ENCODE data around the gene PCSK5.

Gene PCSK5

DNA sequence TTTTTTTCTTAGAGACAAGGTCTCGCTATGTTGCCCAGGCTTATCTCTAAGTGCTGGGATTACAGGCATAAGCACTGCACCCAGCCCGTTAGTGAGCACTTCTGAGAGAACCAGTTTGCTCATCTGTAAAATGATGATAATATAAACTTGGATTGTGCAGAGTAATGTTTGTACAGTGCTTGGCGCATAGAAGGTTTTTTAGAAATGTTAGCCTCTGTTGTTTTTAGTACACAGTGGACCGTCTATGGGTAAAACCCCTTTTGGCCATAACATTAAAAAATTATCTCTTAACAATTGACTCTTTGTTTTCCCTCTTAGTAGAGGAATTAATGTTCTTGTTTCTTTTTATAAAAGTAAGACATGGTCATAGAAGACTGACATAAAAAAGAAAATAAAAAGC, 202.1 kb downstream of the PCSK5 start:
- DNase-seq, result no peak

DNA sequence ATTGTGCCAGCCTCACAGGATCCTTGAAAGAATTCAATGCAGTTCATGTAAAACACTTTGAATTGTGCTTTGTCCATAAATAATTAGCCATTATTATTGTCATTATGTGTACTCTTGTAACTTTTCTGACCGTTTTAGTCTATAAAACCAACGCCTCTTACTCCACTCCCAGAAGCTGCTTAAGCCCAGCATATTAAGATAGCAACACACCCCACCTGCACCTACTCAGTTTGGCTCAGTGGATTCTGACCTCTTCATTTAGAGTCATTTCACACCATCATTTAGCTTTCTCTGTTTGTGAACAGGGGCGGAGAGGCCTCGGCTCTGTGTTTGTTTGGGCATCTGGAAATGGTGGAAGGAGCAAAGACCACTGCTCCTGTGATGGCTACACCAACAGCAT, 205.1 kb downstream of the PCSK5 start:
- no peak for DNase-seq

- no peak for DNase-seq
These were observed 209.0 kb downstream of the PCSK5 start for GRCh38 chr9:76099516-76099915.

DNA sequence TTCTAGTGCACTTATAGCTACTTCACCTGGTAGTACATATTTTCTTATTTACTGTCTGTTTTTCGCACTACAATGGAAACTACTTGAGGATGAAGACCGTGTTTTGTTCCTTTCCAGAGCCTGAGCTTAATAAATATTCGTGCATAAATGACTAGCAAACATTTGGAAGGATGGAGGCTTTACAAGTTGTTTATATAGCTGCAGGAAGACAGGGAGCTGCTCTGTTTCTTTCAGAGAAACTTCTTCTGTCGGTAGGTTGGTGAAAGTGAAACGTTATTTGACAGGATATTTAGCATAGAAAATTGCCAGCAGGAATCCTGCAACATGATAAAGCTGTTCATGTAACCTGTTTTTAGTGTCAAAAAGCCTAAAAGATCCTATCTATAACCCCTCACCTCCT, 210.6 kb downstream of the PCSK5 start:
- DNase-seq, result no peak

- no peak for DNase-seq
These were observed 211.0 kb downstream of the PCSK5 start for GRCh38 chr9:76101491-76101890.

GRCh38 chr9:76101947-76102346, 211.5 kb downstream of the PCSK5 start:
- no peak for DNase-seq

DNA sequence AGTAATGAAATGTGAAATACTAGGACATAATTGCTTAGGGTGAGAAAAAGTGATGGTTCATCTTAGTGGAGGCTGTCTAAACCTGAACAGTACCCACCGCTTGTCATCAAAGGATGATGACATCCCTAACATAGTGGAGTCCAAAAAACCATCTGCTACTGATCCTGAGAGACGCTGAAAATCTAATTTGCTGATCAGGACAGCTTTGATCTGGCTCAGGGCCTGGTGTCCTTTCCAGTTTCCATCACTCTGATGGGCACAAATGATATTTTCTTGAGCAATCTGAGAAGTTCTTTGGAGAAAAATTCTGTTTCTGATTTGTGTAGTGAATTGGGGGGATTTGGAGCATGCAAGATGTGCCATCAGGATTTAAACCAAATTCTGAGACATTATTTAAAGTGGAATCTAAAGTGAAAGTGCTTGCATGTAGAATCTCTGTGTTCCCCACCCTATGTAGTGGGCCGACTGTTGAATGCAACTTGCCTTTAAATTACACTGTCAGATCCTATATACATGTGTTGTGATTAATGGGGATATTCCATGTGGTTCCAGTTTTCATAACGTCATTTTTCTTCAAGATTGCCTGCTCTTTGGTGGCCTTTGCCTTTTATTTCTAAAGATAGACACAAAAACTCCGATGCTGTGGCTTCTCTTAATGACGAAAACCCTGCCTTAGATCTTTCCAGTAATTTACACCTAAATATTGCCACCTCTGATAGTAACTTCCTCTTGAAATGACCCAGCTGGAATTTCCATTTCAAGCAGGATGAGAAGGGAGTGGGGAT, 213.2 kb downstream of the PCSK5 start:
- DNase-seq, result no peak

GRCh38 chr9:76107482-76107881, 217.0 kb downstream of the PCSK5 start:
- no peak for DNase-seq

GRCh38 chr9:76109953-76110352, 219.5 kb downstream of the PCSK5 start:
- no peak for DNase-seq

- DNase-seq, result no peak
These were observed 221.7 kb downstream of the PCSK5 start for GRCh38 chr9:76112151-76112550.

DNA sequence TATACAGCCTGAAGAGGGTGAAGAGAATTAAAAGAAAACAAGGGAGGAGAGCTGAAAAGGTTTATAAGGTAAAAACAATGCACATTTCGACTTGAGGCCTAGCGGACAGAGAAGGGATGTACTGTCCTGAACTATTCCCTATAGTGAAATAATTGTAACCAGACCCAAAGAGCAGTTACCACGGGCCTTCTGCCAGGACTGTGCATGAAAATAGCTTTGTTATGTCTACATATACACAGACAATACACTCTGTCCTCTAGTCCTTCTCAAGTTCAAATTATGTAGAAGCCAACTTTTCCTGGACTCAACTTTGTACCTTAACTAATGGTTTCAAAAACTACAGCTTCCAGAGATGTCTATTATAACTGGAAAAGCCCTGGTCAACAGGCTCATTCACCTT, 223.7 kb downstream of the PCSK5 start:
- no peak for DNase-seq

DNA sequence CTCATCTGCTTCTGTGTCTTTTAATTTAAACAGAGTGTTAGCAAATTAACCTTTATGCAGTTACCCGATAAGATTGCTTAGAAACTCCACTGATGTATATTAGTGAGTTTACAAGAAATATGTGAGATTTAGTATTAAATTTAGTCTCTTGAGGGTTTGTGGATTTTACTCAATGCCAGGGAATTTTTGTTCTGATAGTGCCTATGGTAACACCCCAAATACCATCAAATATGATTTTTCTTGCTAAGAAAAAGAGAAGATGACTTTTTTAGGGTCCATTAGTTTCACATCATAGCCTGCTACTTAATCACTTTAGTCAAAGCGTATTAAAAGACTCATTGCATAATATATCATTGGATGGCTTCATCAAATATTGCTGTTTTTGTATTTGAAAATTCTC, 224.9 kb downstream of the PCSK5 start:
- DNase-seq, result no peak

- DNase-seq, result no peak
These were observed 225.6 kb downstream of the PCSK5 start for GRCh38 chr9:76115982-76116646.

GRCh38 chr9:76116913-76117312, 226.4 kb downstream of the PCSK5 start:
- no peak for DNase-seq

DNA sequence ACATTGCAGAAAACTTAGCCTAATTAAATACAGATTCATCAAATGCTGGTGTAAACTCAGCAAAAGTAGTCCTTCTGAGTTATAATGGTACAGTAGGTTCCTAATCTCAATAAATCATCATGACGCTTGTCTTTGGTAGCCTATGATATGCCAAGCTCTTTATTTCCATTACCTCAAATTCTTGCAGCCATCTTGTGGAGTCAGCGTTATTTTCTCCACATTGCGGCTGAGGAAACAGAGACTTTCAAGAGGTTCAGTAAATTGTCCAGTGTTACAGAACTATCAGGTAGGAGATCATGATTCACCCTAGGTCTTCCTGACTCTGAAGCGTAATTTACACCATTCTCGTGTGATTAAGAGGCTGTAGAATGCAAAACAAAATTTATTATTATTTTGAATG, 237.2 kb downstream of the PCSK5 start:
- no peak for DNase-seq

- no peak for DNase-seq
These were observed 245.4 kb downstream of the PCSK5 start for GRCh38 chr9:76135902-76136301.

DNA sequence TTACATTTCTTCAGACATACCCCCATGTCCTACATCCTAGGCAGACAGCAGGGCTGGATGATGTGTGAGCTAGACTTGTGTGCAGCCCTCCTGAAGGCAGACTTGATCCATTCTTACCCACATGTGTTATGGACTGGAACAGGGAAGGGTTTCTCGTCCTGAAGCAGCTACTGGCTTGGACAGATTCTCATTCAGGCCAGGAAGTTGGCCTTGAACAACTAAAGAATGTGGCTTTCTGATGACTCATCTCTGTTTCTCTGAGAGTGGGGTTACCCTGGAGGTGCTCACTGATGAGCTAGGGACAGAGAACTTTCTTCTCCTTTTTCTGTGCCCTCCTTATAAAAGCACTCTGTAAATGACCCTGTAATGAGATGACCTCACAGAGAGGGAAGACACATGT, 246.5 kb downstream of the PCSK5 start:
- no peak for DNase-seq

DNA sequence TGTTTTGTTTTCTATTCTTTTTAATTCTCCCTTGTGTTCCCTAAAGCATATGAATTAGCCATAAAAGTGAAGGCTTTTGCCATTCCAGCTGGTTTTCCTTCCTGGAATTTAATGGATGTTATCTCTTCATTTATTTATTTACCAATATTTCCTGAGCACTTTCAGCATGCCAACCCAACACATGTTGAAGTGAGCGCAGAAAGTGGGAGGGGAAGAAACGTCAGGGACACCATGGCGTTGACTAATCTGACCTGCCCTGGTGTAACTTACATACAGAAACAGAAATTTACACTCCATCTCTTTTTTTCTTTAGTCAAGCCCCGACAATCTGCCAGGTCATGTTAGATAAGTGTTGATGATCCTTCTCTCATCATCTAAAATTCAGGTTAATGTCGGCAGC, 247.5 kb downstream of the PCSK5 start:
- DNase-seq, result no peak

DNA sequence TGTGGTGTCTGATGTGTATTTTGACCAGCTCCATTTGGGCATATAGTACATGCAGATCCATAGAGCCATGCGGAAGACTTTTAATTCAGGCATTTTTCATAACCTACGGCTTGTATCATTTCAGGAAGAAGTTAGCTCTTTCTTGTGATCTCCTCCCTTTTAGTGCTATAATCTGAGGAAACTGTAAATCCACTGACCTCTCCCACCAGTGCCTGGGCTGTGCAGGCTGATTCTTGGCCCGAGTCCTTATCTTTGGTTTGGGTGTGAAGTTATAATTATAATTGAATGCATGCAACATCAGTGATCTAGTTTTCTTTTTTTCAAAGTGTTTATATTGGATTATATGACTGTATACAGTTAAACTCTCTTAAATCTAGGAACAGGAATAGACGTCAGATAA, 247.9 kb downstream of the PCSK5 start:
- no peak for DNase-seq

DNA sequence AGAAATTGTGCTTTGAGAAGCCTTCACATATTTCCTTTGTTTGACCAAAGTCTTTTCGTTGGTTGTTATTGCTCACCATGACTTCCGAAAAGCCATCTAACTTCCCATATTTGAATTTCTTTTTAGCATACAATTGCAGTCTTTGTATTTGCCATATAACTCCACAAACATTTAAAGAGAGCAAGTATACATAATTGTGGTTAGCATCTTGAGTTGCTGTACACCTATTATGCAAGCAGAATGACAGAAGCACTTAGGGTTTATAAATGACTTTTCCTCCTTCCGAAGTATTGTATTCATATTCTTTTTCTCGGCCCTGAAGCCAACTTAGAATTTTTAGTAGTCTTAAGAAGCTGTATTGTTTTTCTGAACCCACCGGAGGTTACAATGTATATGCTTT, 253.4 kb downstream of the PCSK5 start:
- no peak for DNase-seq

- no peak for DNase-seq
These were observed 259.5 kb downstream of the PCSK5 start for GRCh38 chr9:76150013-76150412.

DNA sequence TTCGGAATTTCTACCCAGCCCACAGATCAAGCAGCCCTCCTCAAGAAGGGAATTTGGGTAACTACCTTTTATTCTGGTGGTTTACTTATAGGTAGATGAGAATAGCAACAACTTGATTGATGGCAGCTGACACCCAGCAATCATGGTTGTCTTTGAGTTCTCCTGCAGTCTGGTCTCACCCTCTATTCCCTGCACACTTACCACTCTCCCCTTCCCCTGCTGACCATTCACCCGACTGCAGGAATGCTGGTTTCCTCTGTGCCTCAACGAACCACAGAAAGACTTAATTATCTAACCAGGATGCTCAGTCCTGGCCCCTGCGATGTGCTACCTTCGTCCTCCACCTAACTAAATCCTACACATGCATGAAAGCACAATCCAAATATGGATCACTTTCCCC, 260.8 kb downstream of the PCSK5 start:
- no peak for DNase-seq

- DNase-seq, result no peak
These were observed 262.9 kb downstream of the PCSK5 start for GRCh38 chr9:76153339-76153738.

- DNase-seq, result no peak
These were observed 263.6 kb downstream of the PCSK5 start for GRCh38 chr9:76153902-76154629.

Measured in hematopoietic multipotent progenitor cell treated with erythropoietin and hydrocortisone succinate and interleukin-3 and kit ligand, for 8 days (in vitro differentiated cells).